HG03045 (cell line): ENCODE results near the gene C16orf96.

ENCODE experiments used
- ATAC-seq: cut with Tn5 transposase; IDR thresholded peaks from one replicate; pipeline ENCODE4 v1.9.1; 2021; ENCODE audit warnings: mild to moderate bottlenecking, moderate library complexity; ENCODE audit not compliant: unreplicated experiment

The C16orf96 gene

GRCh38 chr16:4525069-4525468 is 31.1 kb upstream of the C16orf96 start:
- ATAC-seq = no peak

DNA sequence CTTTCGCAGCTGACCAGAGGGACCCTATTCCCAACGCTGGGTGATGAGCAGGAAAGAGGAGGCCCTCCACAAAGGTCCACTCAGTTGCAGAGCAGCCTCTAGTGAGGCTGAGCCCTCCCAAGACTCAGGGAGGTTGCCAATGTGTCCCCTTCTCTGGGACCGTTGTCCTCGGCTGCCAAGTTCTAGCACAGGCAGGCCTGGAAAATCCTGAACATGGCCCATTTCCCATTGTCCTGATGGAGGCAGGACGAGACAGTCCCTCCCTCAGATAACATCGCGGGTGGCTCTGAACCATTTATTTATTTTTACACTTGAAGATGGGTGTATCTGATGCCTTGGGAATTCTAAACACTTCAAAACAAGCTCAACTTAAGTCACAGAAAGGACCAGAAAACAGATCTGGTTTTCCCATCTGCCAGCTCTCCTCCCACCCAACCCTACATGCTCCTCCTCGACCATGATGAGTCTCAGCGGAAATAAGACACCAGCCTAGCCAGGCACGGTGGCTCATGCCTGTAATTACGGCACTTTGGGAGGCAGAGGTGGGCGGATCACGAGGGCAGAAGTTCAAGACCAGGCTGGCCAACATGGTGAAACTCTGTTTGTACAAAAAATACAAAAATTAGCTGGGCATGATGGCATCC is 30.4 kb upstream of the C16orf96 start:
- ATAC-seq = no peak

DNA sequence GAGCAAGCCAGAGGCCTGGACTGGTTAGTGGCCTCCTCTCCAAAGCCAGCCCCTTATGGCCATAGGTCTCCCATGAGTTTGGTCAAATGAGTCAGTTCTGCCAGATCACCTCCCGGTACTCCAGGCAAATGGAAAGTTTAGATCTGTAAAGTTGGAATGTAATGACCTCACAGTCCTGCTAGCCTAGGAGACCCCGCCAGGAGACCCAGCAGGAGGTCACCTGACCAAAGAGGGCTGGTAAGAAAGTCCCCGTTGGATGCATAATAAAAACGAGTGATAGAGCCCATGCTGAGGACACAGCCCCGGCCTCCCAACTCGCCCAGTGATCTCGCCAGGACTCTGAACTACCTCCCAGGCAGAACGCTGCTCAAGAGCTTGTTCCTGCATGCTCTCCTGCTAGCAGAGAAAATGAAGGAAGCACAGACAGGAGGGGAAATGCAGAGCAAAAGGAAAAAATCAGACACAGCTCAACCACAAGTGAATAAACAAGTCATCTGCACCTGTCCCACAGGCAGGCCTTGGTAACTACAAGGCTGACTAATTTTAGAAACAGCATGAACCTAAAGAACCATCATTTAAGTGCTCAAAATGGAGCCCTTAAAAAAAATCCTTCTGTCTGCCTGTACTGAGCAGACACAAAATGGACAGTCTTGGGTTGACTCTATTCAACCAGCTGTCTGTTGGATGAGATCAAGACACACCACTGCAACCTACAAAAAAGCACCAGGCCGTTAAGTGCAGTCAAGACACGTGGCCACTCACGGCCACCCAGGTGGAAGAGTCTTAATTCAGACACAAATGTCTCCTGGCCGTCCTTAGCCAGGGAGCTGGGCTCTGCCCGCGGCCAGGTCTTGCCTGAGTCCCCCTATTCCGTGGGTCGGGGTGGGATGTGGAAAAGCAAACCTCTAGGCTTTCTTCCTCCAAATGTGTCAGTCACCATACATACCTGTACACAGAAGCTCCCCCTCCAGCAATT is 26.8 kb upstream of the C16orf96 start:
- no peak for ATAC-seq

DNA sequence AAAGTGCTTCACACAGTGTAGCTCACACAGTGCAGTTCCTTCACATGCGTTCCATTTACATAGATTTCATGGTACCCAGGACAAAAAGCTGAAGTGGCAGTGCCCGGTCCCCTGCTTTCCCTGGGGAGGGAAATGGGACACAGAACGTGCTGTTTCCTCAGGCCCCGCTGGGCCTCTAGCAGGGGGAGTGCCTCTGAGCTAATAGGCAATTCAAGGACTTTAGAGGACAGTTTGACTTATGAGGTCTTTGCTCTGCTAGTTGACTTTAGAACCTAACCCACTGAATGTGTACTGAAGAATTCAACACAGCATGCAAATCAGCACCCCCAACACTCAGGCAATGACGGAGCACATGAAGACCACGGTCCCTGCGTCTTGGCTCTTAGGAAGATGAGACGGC is 24.3 kb upstream of the C16orf96 start:
- no peak for ATAC-seq

DNA sequence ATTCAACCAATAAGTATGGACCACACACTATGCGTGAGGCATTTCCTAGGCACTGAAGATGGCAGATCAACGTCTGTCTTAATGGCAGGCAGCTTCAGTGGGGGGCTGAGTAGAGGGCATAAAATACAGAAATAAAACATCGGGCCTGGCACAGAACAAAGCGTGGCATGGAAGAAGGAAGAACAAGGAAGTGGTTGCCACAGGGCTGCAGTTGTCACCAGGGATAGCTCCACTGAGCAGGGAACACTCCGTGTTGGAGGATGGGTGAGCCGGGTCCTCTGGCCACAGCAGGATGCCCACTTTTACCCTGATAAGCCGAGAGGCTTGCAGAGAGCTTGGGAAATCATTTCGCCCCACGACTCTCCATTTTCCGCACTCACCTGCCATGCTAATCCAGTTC is 23.9 kb upstream of the C16orf96 start:
- no peak for ATAC-seq

DNA sequence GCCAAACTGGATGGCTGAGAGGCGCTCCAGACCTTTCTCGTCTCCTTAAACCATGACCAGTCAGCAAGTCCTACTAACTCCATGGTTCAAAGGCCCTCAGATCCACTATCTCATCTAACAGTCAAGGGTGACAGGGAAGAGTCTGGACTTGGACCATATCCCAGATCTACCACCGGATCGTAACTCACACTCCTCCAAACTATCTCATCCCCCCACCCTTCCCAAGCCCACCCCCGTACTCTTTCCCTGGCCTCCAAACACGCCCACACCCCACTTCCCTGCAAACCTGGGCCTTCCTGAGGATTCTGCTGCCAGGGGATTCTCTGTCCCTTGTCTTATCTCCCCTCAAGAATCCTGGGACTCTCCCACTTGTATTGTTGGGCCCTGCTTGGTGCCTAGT is 22.6 kb upstream of the C16orf96 start:
- no peak for ATAC-seq

DNA sequence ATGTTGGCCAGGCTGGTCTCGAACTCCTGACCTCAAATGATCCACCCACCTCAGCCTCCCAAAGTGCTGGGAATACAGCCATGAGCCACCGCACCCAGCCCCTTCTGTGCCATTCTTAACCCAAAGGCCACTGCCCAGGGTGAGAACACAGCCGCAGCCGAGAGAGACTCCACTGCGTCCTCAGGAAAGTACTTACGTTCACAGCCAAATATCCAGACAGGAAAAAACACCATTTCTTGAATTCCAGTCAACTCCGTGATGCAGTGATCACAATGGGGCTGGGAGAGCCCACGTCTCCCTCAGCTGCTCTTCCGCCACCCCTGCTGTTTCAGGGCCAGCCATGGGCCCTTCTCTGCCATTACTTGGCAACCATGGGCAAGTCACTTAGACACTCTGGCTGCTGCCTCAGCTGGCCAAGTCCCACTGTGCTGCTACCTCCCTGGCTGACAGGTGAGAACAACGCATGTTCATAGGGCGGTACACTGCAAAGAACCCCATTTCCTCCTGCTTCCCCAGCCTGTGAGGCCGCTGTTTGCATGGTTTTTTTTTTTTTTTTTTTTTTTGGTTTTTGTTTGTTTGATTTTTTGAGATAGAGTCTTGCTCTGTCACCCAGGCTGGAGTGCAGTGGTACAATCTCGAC is 21.9 kb upstream of the C16orf96 start:
- no peak for ATAC-seq

DNA sequence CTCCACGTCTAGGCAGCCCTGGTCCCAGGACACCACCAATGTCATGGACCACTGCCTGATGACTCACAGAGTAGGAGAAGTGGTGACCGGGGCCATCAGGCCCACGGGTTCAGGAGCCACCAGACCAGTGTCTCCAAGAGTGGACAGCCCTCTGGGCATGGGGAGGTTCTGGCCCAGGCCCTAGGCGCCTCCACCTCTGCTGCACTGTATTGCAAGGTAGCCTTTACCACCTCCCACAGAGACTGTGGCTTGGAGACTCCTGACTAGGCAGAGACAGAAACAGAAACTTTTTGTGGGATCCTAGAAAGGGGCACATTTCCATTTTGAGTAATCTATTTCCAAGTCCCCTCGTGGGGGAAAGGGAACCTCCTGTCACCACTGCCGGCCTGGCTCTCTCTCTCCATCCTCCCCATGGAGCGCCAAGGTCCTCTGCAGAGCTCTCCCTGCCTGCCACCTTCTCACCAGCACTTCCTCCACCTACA is 20.5 kb upstream of the C16orf96 start:
- ATAC-seq = no peak

GRCh38 chr16:4536391-4537106 is 19.6 kb upstream of the C16orf96 start:
- no peak for ATAC-seq

DNA sequence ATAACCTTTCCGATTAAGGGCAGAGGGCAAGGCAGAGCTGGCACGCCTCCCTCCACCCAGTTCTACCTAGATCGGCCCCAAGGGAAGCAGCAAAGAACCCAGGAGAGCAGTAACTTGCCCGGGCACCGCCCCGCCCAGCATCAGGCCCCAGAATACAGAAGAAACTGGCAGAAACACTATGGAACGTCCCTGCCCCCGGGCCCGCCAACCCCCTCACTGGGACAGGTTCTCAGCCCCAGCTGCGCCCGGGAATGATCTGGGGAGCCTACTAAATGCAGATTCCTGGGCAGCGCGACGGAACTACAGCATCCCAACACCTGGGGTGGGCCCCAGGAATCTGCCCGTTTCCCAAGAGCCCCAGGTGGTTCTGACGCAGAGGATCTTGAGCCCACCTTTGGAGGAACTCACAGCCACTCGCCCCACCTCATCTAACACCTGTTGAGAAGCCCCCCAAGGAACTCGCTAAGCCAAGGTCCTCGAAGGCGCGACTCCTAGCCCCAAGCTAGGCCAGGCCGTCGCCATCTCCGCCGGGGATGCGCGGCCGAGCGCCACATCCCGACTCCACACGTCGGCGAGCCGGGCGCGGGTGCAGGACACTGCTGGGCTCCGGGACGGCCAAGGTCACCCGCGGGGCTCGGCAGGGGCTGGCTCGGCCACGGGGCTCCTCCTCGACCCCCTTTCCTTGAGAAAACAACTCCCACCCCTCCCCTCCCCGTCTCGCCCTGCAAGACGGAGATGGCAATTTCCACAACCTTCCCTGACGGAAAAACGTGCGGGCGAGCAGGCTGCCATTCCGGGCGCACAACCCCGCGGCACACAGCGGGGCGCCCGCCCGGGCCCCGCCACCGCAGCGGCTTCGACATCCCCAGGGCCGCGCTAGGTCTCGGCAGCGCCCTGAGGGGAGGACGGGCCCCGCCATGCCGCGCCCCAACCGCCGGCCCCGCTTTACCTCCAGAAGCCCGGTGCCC is 18.5 kb upstream of the C16orf96 start:
- peak; percentile 25 for ATAC-seq

- ATAC-seq = peak; percentile 76
These were observed 17.5 kb upstream of the C16orf96 start, which contains the start of gene CDIP1 for GRCh38 chr16:4538350-4539235. Gene CDIP1 (minus strand): TSS chr16:4538773. CDS start chr16:4514130, 24,643 bp downstream.

DNA sequence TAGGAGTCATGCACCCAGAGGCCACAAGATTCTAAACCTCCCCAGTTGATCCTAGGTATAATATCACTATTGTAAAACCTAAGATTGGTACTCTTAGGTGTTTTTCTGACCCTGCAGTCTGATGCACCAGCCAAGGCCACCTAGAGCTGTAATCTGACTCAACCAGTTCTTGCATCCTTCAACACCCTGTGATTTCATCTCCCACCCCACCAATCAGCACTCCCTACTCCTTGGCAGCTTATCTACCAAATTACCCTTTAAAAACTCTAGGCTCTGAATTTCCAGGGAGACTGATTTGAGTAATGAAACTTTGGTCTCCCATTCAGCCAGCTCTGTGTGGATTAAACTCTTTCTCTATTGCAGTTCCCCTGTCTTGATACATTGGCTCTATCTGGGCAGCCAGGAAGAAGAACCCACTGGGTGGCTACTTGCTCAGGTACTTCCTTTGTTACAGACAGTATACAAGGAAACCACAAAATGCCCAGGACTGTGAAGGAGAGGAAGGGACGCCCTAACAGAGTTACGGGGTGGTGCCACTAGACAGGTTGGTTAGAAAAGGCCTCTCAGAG is 16.3 kb upstream of the C16orf96 start:
- no peak for ATAC-seq

GRCh38 chr16:4544473-4544872 is 11.7 kb upstream of the C16orf96 start:
- no peak for ATAC-seq

DNA sequence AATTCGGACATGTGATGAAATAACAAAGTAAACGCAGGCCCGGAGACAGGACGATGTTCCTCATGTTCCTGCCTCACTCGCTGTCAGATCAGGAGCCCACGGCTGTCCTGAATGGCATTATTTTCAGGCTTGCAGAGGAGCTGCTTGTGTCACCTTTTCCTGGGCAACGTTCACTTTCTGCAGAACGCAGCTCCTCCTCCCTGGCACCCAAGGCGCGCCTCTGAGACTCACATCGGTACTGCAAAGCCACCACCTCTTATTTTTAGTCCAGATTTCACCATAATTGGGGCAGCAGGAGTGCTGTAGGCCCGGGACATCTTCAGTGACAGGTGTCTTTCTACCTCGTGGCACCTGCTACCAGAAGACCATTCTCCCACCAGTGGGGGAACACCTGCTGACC is 8.0 kb upstream of the C16orf96 start:
- no peak for ATAC-seq

DNA sequence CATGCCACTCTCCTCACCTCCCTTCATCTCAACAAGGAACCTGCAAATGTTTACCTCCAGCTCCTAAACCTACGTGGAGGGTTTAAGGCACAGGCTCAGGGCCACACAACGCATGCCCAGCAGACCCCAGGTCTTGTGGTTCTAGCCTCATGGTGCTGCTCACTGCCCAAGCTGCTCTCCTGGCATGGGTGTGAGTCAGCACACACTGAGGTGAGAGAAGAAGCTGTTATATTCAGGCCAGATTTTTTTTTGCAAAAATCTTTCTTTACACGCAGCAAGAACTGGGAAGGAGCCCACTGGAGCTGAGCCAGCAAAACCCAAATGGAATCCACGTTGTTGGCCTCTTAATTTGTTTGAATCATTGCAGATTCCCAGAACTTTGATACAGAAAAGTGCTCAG is 5.5 kb upstream of the C16orf96 start:
- no peak for ATAC-seq

DNA sequence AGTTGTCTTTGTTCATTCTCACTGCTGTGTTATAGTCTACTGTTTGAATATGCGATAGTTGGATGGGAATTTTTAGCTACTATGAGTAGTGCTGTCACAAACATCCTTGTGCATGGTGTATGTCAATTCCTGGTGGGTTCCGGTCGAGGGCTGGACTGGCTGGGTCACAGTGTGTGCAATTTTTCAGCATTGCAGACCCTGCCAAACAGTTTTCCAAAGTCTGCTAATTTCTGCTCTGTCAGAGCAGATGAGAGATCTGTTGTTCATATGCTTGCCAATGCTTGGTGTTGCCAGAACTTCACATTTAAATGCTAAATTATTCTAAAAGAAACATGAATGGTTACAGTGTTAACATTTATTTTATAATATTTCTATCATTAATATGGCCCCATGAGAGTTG is 3.6 kb upstream of the C16orf96 start:
- ATAC-seq = no peak

GRCh38 chr16:4556580-4556979 is 440 bp downstream of the C16orf96 start:
- no peak for ATAC-seq

- no peak for ATAC-seq
These were observed 1.8 kb downstream of the C16orf96 start for GRCh38 chr16:4557973-4558372.
